T-helper 1 cell treated with Interleukin-12 subunit alpha and Interleukin-12 subunit beta and Interleukin-4 antibody, amounts not matched to agents 30 μg/mL and 1 μg/mL, for 36 hours (primary cell): ENCODE data around the gene PACSIN2.
"Not testable (repeated sequence)": the region's sequence is repeated elsewhere in the genome, so short reads cannot be mapped to it uniquely, and the experiment has no call there.

Experiments
- H3K27ac Mint-ChIP-seq: one replicate; pipeline ENCODE4 v1.8.0; 2021; ENCODE audit warnings: mild to moderate bottlenecking, mixed read lengths
- H3K27me3 Mint-ChIP-seq: one replicate; pipeline ENCODE4 v1.8.0; 2021; ENCODE audit warnings: low read depth, mixed read lengths
- H3K36me3 Mint-ChIP-seq: one replicate; pipeline ENCODE4 v1.8.0; 2021; ENCODE audit warnings: low read depth, mixed read lengths
- H3K4me1 Mint-ChIP-seq: one replicate; pipeline ENCODE4 v1.8.0; 2021; ENCODE audit warnings: low read depth, mixed read lengths
- H3K4me3 Mint-ChIP-seq: one replicate; pipeline ENCODE4 v1.8.0; 2021; ENCODE audit warnings: mild to moderate bottlenecking, moderate library complexity, mixed read lengths
- H3K9me3 Mint-ChIP-seq: one replicate; pipeline ENCODE4 v1.8.0; 2021; ENCODE audit warnings: mixed read lengths

The PACSIN2 gene

GRCh38 chr22:42917358-42917757 lies 97.6 kb downstream of the PACSIN2 start:
- H3K9me3 Mint-ChIP-seq, H3K4me3 Mint-ChIP-seq, H3K36me3 Mint-ChIP-seq, H3K27ac Mint-ChIP-seq, H3K27me3 Mint-ChIP-seq, H3K4me1 Mint-ChIP-seq: not testable (repeated sequence)

- Mint-ChIP-seq H3K27me3 (no peaks in the 10 kb centered on the region), H3K4me3 (no peak overlapping the region), H3K27ac (no peak overlapping the region), H3K36me3 (no peaks in the 10 kb centered on the region), H3K9me3 (no peaks in the 10 kb centered on the region), H3K4me1 (no peaks in the 10 kb centered on the region)
These were observed 98.8 kb downstream of the PACSIN2 start for GRCh38 chr22:42915980-42916765.

GRCh38 chr22:42914511-42915076 lies 100.4 kb downstream of the PACSIN2 start:
- H3K9me3 Mint-ChIP-seq, result no peaks in the 10 kb centered on the region
- no peaks in the 10 kb centered on the region for H3K27me3 Mint-ChIP-seq
- H3K27ac Mint-ChIP-seq, result no peak overlapping the region
- no peak overlapping the region for H3K4me3 Mint-ChIP-seq
- H3K4me1 Mint-ChIP-seq, result no peaks in the 10 kb centered on the region
- H3K36me3 Mint-ChIP-seq, result no peaks in the 10 kb centered on the region

GRCh38 chr22:42913874-42914510 lies 101.0 kb downstream of the PACSIN2 start:
- Mint-ChIP-seq H3K36me3 (no peaks in the 10 kb centered on the region), H3K4me3 (no peak overlapping the region), H3K27ac (no peak overlapping the region), H3K4me1 (no peaks in the 10 kb centered on the region), H3K9me3 (no peaks in the 10 kb centered on the region), H3K27me3 (no peaks in the 10 kb centered on the region)

GRCh38 chr22:42912059-42912458 lies 102.9 kb downstream of the PACSIN2 start:
- H3K4me3 Mint-ChIP-seq, result no peak overlapping the region
- H3K27ac Mint-ChIP-seq, result no peak overlapping the region
- no peaks in the 10 kb centered on the region for H3K27me3 Mint-ChIP-seq
- H3K36me3 Mint-ChIP-seq, result no peaks in the 10 kb centered on the region
- H3K9me3 Mint-ChIP-seq, result no peaks in the 10 kb centered on the region
- no peaks in the 10 kb centered on the region for H3K4me1 Mint-ChIP-seq

- no peak overlapping the region for H3K4me3 Mint-ChIP-seq
- no peaks in the 10 kb centered on the region for H3K36me3 Mint-ChIP-seq
- H3K27ac Mint-ChIP-seq, result no peak overlapping the region
- H3K4me1 Mint-ChIP-seq, result no peaks in the 10 kb centered on the region
- H3K27me3 Mint-ChIP-seq, result no peaks in the 10 kb centered on the region
- H3K9me3 Mint-ChIP-seq, result no peaks in the 10 kb centered on the region
These were observed 104.6 kb downstream of the PACSIN2 start for GRCh38 chr22:42910221-42910942.

- Mint-ChIP-seq H3K9me3 (no peaks in the 10 kb centered on the region), H3K36me3 (no peaks in the 10 kb centered on the region), H3K4me1 (no peaks in the 10 kb centered on the region), H3K27ac (no peak overlapping the region), H3K27me3 (no peaks in the 10 kb centered on the region), H3K4me3 (no peak overlapping the region)
These were observed 105.4 kb downstream of the PACSIN2 start for GRCh38 chr22:42909363-42910058.

- no peaks in the 10 kb centered on the region for H3K9me3 Mint-ChIP-seq
- H3K27ac Mint-ChIP-seq, result no peak overlapping the region
- H3K4me3 Mint-ChIP-seq, result no peak overlapping the region
- H3K36me3 Mint-ChIP-seq, result no peaks in the 10 kb centered on the region
- no peaks in the 10 kb centered on the region for H3K27me3 Mint-ChIP-seq
- no peaks in the 10 kb centered on the region for H3K4me1 Mint-ChIP-seq
These were observed 106.6 kb downstream of the PACSIN2 start for GRCh38 chr22:42908374-42908746.

GRCh38 chr22:42907404-42908373 lies 107.3 kb downstream of the PACSIN2 start:
- Mint-ChIP-seq H3K27ac (no peak overlapping the region), H3K36me3 (no peaks in the 10 kb centered on the region), H3K27me3 (no peaks in the 10 kb centered on the region), H3K9me3 (no peaks in the 10 kb centered on the region), H3K4me3 (no peak overlapping the region), H3K4me1 (no peaks in the 10 kb centered on the region)

GRCh38 chr22:42906605-42907348 lies 108.2 kb downstream of the PACSIN2 start:
- Mint-ChIP-seq H3K4me3 (no peak overlapping the region), H3K27ac (no peak overlapping the region), H3K27me3 (no peaks in the 10 kb centered on the region), H3K36me3 (no peaks in the 10 kb centered on the region), H3K9me3 (no peaks in the 10 kb centered on the region), H3K4me1 (no peaks in the 10 kb centered on the region)

GRCh38 chr22:42905702-42906183 lies 109.2 kb downstream of the PACSIN2 start:
- no peaks in the 10 kb centered on the region for H3K4me1 Mint-ChIP-seq
- no peaks in the 10 kb centered on the region for H3K9me3 Mint-ChIP-seq
- H3K27me3 Mint-ChIP-seq, result no peaks in the 10 kb centered on the region
- no peak overlapping the region for H3K4me3 Mint-ChIP-seq
- H3K27ac Mint-ChIP-seq, result no peak overlapping the region
- H3K36me3 Mint-ChIP-seq, result no peaks in the 10 kb centered on the region

GRCh38 chr22:42905217-42905616 lies 109.7 kb downstream of the PACSIN2 start:
- H3K27ac Mint-ChIP-seq, result no peak overlapping the region
- no peaks in the 10 kb centered on the region for H3K4me1 Mint-ChIP-seq
- H3K4me3 Mint-ChIP-seq, result no peak overlapping the region

GRCh38 chr22:42904050-42904449 lies 110.9 kb downstream of the PACSIN2 start:
- Mint-ChIP-seq H3K27me3 (no peaks in the 10 kb centered on the region), H3K4me3 (no peak overlapping the region), H3K9me3 (no peaks in the 10 kb centered on the region), H3K36me3 (no peaks in the 10 kb centered on the region), H3K4me1 (no peaks in the 10 kb centered on the region), H3K27ac (no peak overlapping the region)

More at GRCh38 chr22:42905217-42905616, 109.7 kb downstream of the PACSIN2 start:
- Mint-ChIP-seq H3K36me3 (no peaks in the 10 kb centered on the region), H3K9me3 (no peaks in the 10 kb centered on the region), H3K27me3 (no peaks in the 10 kb centered on the region)
